RWPE1 (cell line): ENCODE data around the gene LGR6.

ENCODE experiments used
- CTCF ChIA-PET: fragments of 350-600 bp; sonication (Branson Sonifier 250); formaldehyde crosslinking; extraction: SDS; loops from one replicate; lab custom pipeline; 2021; lab: Yijun Ruan, JAX
- POLR2A ChIA-PET: fragments of 400-600 bp; formaldehyde crosslinking; extraction: SDS; loops from one replicate; lab custom pipeline; 2020; ENCODE audit warnings: antibody characterized with exemption; ENCODE audit not compliant: low non-redundant PET; lab: Yijun Ruan, JAX
- DNase-seq: peaks from one replicate; pipeline ENCODE4 v3.0.0; 2012; ENCODE audit warnings: low spot score
- H3K27ac ChIP-seq: fragments of 450-650 bp; 2 replicates; pipeline ENCODE4 v1.5.1; 2017
- CTCF ChIP-seq: fragments of 450-650 bp; conservative IDR thresholded peaks from 2 replicates; pipeline ENCODE4 v1.5.1; 2017; ENCODE audit warnings: low read depth, mild to moderate bottlenecking

Gene LGR6

GRCh38 chr1:202311875-202312635, 118.5 kb downstream of the LGR6 start:
- ChIA-PET POLR2A (no interaction called here), CTCF (interaction anchor here (0.6 to 3.2 kb wide), 7 partner anchors 19 to 123 kb away, joined by 3 to 10 read pairs (median 4); partner anchors contain the start of gene LGR6)
- no peak for TF ChIP-seq CTCF
- H3K27ac ChIP-seq = peak overlapping the region; percentile 23; the same call in 1 of the 2 replicates
- no peak for DNase-seq

DNA sequence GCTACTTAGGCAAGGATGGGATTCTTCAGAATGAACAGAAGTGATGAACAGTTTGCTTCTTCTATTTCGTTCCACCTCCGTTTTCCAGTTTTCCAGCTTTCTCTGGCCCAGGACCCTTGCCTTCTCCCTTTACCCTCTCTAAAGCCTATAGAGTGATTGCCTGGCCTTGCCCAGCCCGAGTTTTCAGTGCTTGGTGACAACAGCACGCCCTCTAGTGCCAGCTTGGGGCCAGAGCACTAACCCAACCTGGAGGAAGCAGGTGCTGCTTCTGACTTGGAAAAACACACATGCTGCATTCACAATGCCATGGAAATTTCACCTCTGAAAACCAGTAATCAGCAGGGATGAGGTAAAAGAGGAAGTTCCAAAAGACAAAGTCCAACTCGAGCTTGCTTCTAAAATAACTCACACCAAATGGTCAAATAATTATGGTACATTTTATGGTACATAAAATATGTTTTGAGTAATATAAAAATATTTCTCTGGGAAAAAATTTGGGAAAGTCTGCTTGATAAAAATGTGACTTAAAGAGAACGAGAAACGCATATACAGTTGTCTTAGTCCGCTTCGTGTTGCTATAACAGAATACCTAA, 122.1 kb downstream of the LGR6 start:
- ChIA-PET CTCF (interaction anchor here (0.5 to 5.4 kb wide), 28 partner anchors 8 to 456 kb away, joined by 3 to 52 read pairs (median 4); partner anchors contain the start of gene LGR6), POLR2A (no interaction called here)
- DNase-seq = peak; percentile 92
- no peak overlapping the region for H3K27ac ChIP-seq
- TF ChIP-seq CTCF = peak; percentile 97

DNA sequence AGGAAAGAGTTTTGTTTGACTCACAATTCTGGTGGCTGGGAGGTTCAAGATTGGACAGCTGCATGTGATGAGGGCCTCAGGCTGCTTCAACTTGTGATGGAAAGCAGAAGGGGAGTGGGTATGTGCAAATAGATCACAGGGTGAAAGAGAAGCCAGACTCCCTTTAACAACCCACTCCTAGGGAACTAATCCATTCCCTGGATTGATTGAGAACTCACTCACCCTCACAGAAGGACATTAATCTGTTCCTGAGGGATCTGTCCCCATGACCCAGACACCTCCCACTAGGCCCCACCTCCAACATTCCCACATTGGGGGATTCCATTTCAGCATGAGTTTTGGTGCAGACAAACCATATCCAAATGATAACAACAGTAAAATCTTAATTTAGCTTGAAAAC, 122.6 kb downstream of the LGR6 start:
- ChIA-PET CTCF (interaction anchor here (0.6 to 5.4 kb wide), 27 partner anchors 9 to 456 kb away, joined by 3 to 52 read pairs (median 5); partner anchors contain the start of gene LGR6), POLR2A (no interaction called here)
- no peak for DNase-seq
- H3K27ac ChIP-seq = no peak overlapping the region
- no peak for TF ChIP-seq CTCF

DNA sequence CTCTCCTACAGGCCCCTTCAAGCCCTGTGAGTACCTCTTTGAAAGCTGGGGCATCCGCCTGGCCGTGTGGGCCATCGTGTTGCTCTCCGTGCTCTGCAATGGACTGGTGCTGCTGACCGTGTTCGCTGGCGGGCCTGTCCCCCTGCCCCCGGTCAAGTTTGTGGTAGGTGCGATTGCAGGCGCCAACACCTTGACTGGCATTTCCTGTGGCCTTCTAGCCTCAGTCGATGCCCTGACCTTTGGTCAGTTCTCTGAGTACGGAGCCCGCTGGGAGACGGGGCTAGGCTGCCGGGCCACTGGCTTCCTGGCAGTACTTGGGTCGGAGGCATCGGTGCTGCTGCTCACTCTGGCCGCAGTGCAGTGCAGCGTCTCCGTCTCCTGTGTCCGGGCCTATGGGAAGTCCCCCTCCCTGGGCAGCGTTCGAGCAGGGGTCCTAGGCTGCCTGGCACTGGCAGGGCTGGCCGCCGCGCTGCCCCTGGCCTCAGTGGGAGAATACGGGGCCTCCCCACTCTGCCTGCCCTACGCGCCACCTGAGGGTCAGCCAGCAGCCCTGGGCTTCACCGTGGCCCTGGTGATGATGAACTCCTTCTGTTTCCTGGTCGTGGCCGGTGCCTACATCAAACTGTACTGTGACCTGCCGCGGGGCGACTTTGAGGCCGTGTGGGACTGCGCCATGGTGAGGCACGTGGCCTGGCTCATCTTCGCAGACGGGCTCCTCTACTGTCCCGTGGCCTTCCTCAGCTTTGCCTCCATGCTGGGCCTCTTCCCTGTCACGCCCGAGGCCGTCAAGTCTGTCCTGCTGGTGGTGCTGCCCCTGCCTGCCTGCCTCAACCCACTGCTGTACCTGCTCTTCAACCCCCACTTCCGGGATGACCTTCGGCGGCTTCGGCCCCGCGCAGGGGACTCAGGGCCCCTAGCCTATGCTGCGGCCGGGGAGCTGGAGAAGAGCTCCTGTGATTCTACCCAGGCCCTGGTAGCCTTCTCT, 124.6 kb downstream of the LGR6 start:
- DNase-seq = no peak
- TF ChIP-seq CTCF = no peak
- H3K27ac ChIP-seq = no peak overlapping the region
- ChIA-PET CTCF (interaction anchor here (1.5 to 5.4 kb wide), 4 partner anchors 124 to 132 kb away, joined by 7 to 52 read pairs (median 34); partner anchors contain the start of gene LGR6), POLR2A (no interaction called here)

DNA sequence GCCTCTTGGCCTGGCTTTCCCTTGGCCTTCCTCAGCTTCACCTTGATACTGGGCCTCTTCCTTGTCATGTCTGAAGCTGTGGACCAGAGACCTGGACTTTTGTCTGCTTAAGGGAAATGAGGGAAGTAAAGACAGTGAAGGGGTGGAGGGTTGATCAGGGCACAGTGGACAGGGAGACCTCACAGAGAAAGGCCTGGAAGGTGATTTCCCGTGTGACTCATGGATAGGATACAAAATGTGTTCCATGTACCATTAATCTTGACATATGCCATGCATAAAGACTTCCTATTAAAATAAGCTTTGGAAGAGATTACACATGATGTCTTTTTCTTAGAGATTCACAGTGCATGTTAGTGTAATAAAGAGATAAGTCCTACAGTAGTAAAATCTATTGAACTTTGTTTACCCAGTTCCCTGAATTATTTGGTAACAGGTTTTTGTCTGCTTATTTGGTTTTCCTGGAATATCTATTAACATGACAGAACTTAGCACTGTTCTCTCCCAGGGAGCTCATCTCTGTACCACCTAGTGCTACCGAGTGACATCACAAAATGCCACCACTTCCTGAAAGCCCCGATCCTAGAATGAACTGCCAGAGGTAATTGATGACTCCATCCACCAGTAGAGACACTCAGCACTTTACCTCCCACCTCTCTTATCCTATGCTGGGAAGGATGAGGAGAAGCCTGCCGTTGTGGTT, 125.9 kb downstream of the LGR6 start:
- DNase-seq = no peak

More for the DNA sequence above, 125.9 kb downstream of the LGR6 start:
- no peak overlapping the region for H3K27ac ChIP-seq
- ChIA-PET POLR2A (no interaction called here), CTCF (interaction anchor here (1.5 kb wide), 1 partner anchor 131 kb away, joined by 7 read pairs; no protein-coding TSS in a partner anchor)
- no peak for TF ChIP-seq CTCF
